ENCODE data around the gene STON2. TPM values are rescaled to one million over a fixed set of nuclear protein-coding genes. Genes with fewer than 3 reads are reported as not detected.

STON2 gene
- total RNA-seq, 2 donors from 2014 or later = 12.7 to 23.8 TPM

DNA sequence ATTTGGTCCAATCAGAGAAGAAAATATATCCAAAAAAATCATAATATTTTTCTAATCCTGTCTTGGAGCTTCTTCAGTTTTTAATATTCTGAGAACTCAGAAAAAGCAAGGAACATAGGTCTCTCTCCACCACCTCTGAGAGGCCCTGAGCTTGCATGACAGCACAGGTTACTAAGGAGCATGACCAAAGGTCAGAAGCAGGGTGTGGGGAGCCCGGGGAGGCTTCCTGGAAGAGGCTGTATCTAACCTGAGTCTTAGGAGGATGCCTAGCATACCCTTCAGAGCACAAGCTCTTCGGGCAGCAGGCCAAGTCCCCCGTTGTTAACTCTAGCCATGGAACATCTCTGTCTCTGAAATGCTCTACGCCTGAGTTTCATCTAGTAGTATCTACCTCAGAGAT lies 15.7 kb upstream of the STON2 start:
- no peak for DNase-seq (ENCODE audit: low spot score)
- Histone ChIP-seq H3K27me3 (replicated peaks; ENCODE audit: insufficient read depth) (no peaks in the 10 kb centered on the region), H3K36me3 (no peaks in the 10 kb centered on the region), H3K4me1 (replicated peaks) (no peaks in the 10 kb centered on the region), H3K27ac (no peak overlapping the region), H3K9me3 (no peaks in the 10 kb centered on the region), H3K4me3 (no peak overlapping the region)
- TF ChIP-seq, protein P1, sequence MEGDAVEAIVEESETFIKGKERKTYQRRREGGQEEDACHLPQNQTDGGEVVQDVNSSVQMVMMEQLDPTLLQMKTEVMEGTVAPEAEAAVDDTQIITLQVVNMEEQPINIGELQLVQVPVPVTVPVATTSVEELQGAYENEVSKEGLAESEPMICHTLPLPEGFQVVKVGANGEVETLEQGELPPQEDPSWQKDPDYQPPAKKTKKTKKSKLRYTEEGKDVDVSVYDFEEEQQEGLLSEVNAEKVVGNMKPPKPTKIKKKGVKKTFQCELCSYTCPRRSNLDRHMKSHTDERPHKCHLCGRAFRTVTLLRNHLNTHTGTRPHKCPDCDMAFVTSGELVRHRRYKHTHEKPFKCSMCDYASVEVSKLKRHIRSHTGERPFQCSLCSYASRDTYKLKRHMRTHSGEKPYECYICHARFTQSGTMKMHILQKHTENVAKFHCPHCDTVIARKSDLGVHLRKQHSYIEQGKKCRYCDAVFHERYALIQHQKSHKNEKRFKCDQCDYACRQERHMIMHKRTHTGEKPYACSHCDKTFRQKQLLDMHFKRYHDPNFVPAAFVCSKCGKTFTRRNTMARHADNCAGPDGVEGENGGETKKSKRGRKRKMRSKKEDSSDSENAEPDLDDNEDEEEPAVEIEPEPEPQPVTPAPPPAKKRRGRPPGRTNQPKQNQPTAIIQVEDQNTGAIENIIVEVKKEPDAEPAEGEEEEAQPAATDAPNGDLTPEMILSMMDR (IDR thresholded peaks at IDR 0.05) = no peak
- TF ChIP-seq POLR2AphosphoS5 (IDR thresholded peaks at IDR 0.05) (no peak), POLR2A (IDR thresholded peaks at IDR 0.05) (no peak)
- 88% methylated on average over 4 of the region's 4 CpGs for WGBS
- intact Hi-C loops (cut with DNase I) = no loop called here

DNA sequence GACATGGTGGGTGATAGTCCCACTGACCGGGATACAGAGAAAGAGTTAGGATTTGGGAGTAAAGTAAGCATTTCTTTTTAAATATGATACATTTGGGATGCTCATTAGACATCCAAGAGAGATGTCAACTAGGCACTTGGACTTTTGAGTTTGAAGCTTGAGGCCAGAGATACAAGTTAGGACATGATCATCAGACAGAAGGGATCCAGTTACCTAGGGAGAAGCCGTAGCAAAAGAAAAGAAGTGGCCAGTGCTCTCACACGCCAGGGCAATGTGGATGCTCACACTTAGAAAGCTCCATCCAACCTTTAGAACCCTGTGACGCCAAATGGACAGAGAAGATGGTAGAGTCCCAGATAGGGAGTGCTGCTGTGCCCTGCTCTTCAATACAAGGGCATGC lies 14.0 kb upstream of the STON2 start:
- intact Hi-C loops (cut with DNase I) = no loop called here
- no peaks in the 10 kb centered on the region for H3K4me1 ChIP-seq (replicated peaks)

DNA sequence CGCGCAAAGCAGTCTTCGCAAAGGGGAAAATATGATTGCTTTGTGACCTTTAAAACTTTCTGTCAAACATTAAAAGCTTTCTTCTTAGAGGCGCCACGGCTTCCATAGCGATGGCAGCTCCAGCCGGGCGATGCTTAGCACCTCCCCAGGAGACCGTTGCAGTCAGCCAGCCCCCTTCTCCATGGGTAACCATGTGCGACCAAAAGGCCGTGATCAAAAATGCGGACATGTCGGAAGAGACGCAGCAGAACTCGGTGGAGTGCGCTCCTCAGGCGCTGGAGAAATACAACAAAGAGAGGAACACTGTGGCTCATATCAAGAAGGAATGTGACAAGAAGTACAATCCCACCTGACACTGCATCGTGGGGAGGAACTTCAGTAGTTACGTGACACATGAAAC lies 12.7 kb upstream of the STON2 start:
- no peak overlapping the region for H3K4me3 ChIP-seq
- no peaks in the 10 kb centered on the region for H3K36me3 ChIP-seq
- no peak overlapping the region for H3K27ac ChIP-seq
- DNase-seq (ENCODE audit: low spot score) = no peak
- no peaks in the 10 kb centered on the region for H3K4me1 ChIP-seq (replicated peaks)
- 85% methylated on average over 19 of the region's 19 CpGs for WGBS
- H3K9me3 ChIP-seq = no peaks in the 10 kb centered on the region
- H3K27me3 ChIP-seq (replicated peaks; ENCODE audit: insufficient read depth) = no peaks in the 10 kb centered on the region
- intact Hi-C loops (cut with DNase I) = no loop called here
- TF ChIP-seq, protein P1 (IDR thresholded peaks at IDR 0.05) = no peak
- no peak for TF ChIP-seq POLR2AphosphoS5 (IDR thresholded peaks at IDR 0.05)
- no peak for TF ChIP-seq POLR2A (IDR thresholded peaks at IDR 0.05)

More for the DNA sequence above, 14.0 kb upstream of the STON2 start:
- TF ChIP-seq POLR2A (IDR thresholded peaks at IDR 0.05) (no peak), POLR2AphosphoS5 (IDR thresholded peaks at IDR 0.05) (no peak)
- TF ChIP-seq, protein P1 (IDR thresholded peaks at IDR 0.05) = no peak
- H3K27me3 ChIP-seq (replicated peaks; ENCODE audit: insufficient read depth) = no peaks in the 10 kb centered on the region
- H3K36me3 ChIP-seq = no peaks in the 10 kb centered on the region
- WGBS = 82% methylated on average over 4 of the region's 4 CpGs
- no peaks in the 10 kb centered on the region for H3K9me3 ChIP-seq
- no peak overlapping the region for H3K4me3 ChIP-seq
- no peak overlapping the region for H3K27ac ChIP-seq
- DNase-seq (ENCODE audit: low spot score) = no peak

DNA sequence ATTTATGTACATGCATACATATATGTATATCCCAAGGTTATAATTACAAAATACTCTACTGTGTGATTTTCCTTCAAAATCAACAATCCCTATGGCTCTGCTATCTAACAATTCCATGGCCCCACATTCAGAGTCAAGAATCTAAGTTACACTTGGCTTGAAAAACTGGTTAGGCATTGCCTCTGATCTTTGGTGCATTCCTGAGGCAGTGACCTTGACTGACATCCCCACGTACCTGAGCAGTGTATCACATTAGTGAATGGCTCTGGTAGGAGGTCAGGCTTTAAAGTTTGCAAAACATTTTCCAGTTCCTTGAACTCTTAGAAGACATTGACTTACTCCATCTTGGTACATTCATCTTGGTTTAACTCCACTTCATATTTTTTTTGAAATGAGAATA lies 8.5 kb upstream of the STON2 start:
- no peak for DNase-seq (ENCODE audit: low spot score)
- 74% methylated on average over 1 of the region's 1 CpG for WGBS
- no peak overlapping the region for H3K27ac ChIP-seq

DNA sequence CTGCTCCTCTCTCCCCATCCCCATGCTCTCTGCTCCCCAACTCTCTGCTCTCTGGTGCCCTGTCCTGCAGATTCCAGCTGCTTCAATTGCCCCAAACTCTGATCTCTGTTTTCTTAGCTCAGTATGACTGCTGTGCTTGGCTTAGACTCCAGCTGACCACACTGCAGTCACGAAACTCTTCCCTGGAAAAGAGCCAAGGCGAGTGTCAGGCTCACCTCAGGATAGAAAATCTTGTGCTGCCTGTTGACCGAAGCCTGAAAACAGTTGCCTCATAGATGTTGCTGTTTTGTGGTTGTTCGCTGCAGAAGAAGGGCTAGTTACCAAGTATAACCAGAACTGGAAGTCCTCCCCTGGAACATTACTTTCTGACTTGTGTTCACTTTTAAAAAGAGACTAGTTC lies 6.7 kb upstream of the STON2 start:
- Histone ChIP-seq H3K36me3 (no peaks in the 10 kb centered on the region), H3K9me3 (no peaks in the 10 kb centered on the region), H3K27ac (no peak overlapping the region), H3K4me1 (replicated peaks) (no peaks in the 10 kb centered on the region), H3K27me3 (replicated peaks; ENCODE audit: insufficient read depth) (no peaks in the 10 kb centered on the region), H3K4me3 (no peak overlapping the region)
- intact Hi-C loops (cut with DNase I) = no loop called here
- no peak for TF ChIP-seq POLR2AphosphoS5 (IDR thresholded peaks at IDR 0.05)
- TF ChIP-seq POLR2A (IDR thresholded peaks at IDR 0.05) = no peak
- TF ChIP-seq, protein P1 (IDR thresholded peaks at IDR 0.05) = no peak
- DNase-seq (ENCODE audit: low spot score) = no peak
- WGBS = 38% methylated on average over 4 of the region's 4 CpGs

More for the DNA sequence above, 8.5 kb upstream of the STON2 start:
- H3K9me3 ChIP-seq = no peaks in the 10 kb centered on the region
- intact Hi-C loops (cut with DNase I) = no loop called here
- H3K36me3 ChIP-seq = no peaks in the 10 kb centered on the region
- TF ChIP-seq, protein P1 (IDR thresholded peaks at IDR 0.05) = no peak
- TF ChIP-seq POLR2AphosphoS5 (IDR thresholded peaks at IDR 0.05) (no peak), POLR2A (IDR thresholded peaks at IDR 0.05) (no peak)
- H3K4me1 ChIP-seq (replicated peaks) = no peaks in the 10 kb centered on the region
- H3K27me3 ChIP-seq (replicated peaks; ENCODE audit: insufficient read depth) = no peaks in the 10 kb centered on the region
- H3K4me3 ChIP-seq = no peak overlapping the region

Data from prostate gland (tissue), 2 donors.